GM11168 (cell line): ENCODE measurements around the gene PCGF1.

Experiments used
- in situ Hi-C: fragments of 300-500 bp; cut with MboI; formaldehyde crosslinking; loops from one replicate; pipeline ENCODE4 v1.12.0; 2022; ENCODE audit warnings: low sequenced_read_pairs; ENCODE audit not compliant: unreplicated experiment

PCGF1 gene

DNA sequence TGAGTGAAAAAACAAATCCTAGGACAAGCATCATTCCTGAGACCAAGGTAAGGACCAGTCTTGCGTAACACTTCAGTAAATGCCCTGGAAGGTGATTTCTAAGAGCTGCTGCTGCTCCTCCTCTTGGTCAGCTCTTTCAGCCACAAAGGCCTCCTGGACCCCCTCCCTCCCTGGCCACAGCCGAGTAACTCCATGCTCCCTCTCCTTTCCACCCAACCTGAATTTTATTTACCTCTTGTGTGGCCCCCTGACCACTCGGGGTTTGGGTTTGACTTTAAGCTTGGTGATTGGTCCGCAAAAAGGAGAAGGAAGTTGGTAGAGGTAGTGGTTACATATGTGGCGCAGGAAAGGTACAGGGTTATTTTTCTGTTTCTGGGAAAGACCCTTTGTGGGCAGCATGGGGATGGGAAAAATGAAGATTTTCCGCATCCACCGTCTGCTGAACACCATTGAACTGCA, 31.4 kb upstream of the PCGF1 start:
- in situ Hi-C loops = no loop called here

DNA sequence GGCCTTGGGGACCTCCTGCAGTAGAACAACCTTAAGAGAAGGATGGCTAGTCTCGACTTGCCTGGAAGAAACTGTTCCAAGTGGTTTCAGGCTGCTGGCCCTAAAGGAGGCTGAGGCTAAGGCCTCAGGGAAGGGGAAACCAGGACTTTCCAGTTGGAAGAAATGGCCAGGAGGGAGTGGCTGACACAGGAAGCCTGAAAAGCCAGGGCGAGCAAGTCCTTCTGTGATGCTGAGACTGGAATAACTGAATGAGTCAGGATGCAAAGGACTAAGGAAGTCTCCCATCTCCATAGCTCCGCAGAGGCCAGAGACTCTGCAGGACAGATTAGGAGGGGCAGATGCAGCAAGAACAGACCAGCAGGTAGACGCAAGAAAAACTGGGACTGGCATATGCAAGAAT, 29.6 kb upstream of the PCGF1 start:
- in situ Hi-C loops = no loop called here

DNA sequence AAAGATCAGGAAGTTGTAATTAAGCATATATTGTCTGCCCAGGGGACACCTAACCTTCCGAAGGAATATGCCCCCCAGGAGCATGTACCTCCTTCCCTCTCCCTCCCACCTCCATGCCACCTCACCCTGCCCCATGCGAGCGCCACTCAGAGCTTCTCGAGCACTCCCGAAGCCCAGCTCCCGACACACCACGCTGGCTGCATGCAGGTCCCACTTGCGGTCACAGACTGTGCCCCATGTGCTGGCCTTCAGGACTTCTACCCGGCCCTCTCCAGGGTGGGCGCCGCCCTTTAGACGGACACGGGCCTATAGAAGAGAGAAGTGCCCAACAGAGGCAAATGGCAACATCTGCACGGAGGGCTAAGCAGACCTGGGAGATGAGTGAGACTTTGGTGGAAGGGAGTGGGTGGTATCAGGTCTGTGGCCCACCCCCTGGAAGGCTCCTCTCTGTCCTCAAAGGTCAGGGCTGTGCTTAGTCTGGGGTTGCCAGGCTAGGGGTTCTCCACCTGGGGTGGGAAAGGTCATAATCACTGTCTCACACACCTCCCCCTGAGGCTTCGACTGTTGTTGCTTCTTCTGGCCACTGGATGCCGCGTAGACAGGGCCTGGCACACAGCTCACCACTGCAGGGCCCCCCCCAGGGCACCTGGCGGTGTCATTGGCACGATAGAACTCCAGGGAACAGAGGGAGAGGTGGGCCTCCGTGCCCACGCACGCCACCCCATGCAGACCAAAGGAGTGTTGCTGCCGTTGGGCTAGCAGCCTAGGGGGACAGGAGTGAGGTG, 28.9 kb upstream of the PCGF1 start:
- in situ Hi-C loops = no loop called here

DNA sequence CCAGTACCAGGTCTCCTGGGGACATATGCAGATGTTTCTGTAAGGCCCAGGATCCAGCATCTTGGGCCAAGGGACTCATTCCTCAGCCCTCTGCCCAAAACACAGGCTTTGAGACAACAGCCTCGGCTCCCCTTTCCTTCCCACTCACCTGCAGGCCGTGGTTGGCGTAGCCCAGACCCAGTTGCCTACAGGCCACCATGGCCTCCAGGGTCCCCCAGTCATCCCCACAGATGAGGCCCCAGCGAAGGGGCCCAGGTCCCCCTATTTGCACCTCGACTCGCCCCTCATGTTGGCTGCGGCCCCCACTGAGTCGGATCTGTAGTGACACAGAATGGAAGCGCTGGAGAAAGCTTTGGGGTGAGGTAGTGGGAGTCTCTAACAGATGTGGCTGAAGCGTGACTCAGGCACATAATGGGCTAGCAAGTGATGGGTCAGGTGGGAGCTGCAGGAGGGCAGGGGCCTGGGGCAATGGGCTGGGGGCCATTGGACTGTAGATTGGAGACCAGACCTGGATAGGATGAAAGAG, 28.0 kb upstream of the PCGF1 start:
- in situ Hi-C loops = no loop called here

DNA sequence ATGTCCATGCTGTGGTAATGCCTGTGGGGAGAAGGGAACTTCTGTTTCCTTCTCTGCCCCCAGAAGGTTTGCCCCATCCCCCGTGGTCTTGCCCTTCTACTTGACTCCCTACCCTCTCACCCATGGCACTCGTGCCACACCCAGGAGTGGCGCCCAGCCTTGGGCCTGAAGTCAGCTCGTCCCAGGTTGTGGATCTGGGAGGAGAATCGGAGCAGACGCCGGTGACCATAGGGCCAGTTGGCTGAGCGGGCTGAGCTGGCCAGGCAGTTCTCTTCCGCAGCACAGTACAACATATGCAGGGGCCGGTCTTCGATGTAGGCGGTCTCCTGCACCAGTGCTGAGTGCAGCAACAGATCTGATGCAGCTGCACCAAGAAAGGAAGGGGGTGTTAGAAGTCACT, 26.9 kb upstream of the PCGF1 start:
- in situ Hi-C loops = no loop called here

DNA sequence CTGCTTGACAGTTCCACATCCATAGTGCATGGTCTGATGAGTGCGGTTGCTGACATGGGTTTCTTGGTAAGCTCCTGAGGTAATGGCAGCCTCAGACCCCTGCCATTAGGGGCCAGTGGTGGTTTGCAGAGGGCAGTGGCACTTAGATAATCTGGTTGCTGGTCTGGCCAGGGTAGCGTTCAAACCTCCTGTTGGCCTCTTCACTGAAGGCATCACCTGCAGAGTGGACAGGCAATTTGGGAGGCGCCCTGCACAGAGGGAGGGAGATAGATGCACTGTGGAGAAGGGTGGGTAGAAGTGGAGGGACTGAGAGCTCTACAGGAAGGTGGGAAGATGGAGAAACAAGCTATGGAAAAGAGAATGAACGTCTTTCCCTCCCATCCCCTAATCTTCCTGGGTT, 26.0 kb upstream of the PCGF1 start:
- in situ Hi-C loops = no loop called here

DNA sequence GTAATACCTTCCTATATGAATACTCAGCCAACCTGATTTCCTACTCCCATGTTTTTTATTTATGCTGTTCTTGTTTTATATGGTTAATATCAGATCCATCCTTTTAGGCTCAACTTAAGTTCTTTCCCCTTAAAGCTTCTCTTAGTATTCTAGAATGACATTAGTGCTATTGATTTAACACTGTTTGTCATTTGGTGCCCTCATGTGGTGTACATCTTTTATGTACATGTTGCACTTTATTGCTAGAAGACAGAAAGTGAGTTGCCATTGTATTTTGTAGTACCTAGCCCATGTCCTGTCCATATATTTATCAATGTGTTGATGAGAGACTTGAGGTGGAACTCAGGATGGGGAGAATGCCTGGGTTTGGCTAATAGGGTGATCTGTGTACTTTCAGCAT, 24.7 kb upstream of the PCGF1 start:
- in situ Hi-C loops = no loop called here

DNA sequence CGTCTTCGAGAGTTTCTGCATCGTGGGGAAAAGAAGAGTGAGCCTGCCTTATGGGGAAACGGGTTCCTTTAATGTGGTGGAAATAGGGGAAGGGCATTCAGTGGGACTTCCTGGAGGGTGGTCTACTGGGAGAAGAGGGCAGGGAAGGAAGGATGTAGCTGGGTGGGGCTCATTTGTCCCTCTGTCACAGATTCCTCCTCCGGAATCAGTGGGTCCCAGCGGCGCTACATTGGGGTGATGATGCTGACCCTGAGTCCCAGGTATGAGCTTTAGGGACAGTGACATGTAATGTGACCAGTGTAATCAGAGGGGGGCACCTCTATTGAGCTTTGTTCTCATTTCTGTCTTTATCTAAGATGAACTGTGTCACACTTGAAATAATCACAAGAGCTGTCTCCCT, 24.2 kb upstream of the PCGF1 start:
- in situ Hi-C loops = no loop called here

DNA sequence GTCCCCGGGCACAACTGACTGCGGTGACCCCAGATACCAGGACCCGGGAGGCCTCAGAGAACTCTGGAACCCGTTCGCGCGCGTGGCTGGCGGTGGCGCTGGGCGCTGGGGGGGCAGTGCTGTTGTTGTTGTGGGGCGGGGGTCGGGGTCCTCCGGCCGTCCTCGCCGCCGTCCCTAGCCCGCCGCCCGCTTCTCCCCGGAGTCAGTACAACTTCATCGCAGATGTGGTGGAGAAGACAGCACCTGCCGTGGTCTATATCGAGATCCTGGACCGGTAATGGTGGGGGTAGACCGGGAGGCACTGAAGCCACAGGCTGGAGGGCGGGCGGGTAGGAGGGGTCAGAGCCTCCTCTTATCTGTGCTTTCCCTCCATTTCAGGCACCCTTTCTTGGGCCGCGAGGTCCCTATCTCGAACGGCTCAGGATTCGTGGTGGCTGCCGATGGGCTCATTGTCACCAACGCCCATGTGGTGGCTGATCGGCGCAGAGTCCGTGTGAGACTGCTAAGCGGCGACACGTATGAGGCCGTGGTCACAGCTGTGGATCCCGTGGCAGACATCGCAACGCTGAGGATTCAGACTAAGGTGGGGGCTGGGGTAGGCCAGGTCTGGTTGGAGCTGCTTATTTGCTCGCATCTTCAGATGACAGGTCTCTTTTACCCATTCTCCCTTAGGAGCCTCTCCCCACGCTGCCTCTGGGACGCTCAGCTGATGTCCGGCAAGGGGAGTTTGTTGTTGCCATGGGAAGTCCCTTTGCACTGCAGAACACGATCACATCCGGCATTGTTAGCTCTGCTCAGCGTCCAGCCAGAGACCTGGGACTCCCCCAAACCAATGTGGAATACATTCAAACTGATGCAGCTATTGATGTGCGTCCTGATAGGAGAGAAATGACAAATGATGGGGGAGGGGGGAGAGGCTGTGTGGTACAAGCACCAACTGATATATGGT, 23.0 kb upstream of the PCGF1 start:
- in situ Hi-C loops = no loop called here

DNA sequence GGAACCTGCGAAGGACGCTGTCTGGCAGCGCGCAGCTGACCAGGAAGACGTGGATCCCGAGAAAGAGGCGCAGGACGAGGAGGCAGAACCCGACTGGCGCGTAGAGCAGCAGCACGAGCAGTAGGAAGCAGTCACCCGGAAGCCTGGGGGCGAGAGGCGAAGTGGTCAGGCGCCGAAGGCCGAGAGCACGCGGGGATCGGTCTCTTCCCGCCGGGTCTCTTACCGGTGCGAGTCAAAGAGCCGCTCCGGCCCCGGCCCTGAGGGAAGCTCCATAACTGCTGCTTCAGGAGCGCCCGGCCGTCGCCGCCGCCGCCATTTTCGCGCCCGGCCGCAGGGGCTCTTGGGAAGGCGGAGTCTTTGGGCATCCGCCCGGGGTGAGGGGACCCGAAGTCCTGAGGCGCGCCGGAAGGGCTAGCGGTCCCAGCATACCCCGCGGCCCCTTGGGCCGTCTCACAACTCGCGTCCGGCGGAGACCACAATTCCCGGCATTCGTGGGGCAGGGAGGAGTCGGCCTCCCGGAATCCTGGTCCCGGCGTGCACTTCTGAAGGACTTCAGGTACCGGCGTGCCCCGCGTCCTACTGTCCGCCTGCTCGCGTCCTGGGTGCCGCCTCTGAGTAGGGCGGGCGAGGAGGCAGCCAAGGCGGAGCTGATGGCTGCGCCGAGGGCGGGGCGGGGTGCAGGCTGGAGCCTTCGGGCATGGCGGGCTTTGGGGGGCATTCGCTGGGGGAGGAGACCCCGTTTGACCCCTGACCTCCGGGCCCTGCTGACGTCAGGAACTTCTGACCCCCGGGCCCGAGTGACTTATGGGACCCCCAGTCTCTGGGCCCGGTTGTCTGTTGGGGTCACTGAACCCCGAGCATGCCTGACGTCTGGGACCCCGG, 22.1 kb upstream of the PCGF1 start, which contains the start of the genes AUP1 and HTRA2:
Gene AUP1 (minus strand): TSS at position 350 of the 882 bp plus-strand sequence. CDS start 77 bp downstream, at position 273.
Gene HTRA2 (plus strand): TSS at position 577 of the 882 bp plus-strand sequence. CDS start 74 bp downstream, at position 651.
- in situ Hi-C loops = no loop called here

DNA sequence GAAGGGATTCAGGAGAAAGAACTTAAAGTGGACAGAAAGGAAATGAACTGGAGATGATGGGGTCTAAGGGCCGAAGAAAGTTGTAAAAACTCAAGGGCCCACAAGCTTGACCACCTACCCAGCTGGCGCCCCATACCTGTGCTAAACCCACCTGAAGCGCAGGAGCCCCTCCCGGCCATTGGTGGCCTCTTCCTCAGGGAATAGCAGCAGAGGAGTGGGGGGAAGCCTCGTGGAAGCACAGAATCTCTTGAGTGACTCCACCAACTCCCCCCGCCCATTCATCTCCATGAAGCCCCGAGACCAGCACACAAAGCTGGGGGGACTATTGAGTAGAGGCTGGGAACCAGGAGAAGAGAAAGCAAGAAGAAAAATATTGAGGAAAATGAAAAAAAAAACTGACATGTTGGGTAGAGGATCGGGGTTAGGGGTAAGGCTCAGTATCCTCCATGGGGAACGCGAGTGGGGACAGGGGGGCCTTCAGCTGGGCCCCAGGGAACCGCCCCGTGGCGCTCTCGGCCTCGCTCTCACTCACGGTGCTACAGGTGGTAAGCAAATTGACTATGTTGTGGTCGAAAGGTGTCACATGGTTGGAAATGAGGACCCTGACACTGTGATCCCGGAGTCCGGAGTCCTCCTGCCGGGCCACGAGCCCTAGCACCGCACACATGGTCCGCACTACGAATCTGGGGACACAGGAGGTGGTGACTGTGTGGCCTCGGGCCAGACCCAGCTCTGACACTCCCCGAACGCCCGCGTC, 21.3 kb upstream of the PCGF1 start:
- in situ Hi-C loops = no loop called here

DNA sequence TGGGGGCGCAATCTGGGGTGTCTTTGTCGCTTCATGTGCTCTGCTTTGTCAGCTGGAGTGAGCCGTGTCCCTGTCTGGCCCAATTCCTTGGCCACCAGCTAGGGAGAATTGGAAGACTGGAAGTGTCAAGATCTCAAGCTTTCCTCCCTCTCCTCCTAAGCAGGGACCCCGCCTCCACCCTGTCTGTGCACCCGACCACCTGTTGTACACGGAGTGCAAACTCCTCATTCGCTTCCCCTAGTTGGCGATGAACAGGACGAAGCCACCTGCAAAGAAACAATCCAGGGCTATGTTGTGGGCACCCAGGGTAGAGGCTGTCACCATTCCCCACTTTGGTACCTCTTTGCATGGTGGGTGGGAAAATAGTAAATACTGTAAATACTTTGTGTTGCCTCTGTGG, 20.2 kb upstream of the PCGF1 start:
- in situ Hi-C loops = no loop called here

DNA sequence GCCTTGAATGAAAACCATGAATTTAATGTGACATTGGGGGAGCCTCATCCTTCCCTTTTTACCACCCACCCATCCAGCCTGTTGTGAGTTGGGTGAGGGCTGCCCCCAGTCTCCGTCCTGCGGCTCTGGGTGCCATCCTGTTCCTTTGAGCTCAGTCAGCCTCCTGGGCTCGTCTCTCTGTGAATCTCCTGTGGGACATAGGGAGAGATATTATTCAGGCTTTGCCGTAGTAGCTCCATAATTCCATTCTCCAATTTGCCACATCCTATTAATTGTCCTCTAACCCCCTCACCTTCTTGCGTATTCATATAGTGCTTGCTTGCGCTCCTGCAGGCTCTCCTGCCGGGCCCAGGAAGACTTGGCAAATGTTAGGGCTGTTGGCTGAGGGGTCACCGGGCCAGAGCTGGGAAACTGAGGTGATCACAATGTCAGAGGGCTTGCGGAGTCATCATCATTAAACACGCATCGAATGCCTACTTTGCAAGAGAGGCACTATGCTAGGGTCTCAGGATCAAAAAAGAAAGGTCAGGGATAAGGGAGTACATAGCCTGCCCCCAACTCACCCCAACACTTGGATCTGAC, 19.2 kb upstream of the PCGF1 start:
- in situ Hi-C loops = no loop called here

DNA sequence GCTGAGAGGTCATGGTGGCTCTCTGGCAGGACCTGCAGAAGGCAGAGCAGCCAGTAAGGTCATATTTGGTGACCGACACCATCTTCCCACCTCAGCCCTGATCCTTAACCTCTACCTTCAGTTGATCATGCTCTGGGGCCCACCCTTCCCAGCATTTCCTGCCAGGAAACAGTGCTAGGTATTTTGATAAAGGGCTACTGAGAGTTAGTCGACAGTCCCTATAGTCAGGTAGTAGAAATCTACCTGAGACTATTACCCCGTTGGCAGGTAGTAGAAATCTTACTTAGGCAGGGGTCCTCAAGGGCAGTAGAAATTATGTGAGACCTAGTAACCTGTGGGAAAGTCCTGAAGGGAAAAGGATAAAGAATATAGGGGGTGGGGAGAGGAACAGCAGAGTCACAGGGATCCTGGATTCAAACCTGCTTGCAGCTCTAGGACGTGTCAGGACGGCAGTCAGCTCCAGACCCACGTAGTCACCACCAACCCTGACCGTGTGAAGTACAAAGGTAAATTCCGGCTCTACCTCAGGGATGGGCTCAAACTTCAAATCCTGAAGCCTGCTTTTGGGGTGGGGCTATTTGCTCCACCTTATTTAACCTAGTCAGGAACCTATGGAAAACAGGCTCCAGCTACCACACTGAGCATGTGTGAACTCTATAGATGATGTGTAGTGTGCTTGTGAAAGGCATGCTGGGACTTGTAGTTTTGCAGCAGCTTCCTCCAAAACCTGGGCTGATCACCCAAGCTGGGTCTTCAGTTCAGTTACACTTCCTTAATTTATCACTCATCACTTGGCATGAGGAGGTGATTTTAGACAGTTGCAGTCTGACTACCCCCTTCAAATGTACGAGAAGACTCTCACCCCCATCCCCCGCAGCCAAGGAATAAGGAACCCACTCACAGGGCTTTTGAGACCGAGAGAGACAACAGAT, 18.5 kb upstream of the PCGF1 start, which contains the start of gene DQX1:
Gene DQX1 (minus strand): TSS at position 515 of the 932 bp plus-strand sequence. CDS start 502 bp downstream, at position 13.
- in situ Hi-C loops = no loop called here

DNA sequence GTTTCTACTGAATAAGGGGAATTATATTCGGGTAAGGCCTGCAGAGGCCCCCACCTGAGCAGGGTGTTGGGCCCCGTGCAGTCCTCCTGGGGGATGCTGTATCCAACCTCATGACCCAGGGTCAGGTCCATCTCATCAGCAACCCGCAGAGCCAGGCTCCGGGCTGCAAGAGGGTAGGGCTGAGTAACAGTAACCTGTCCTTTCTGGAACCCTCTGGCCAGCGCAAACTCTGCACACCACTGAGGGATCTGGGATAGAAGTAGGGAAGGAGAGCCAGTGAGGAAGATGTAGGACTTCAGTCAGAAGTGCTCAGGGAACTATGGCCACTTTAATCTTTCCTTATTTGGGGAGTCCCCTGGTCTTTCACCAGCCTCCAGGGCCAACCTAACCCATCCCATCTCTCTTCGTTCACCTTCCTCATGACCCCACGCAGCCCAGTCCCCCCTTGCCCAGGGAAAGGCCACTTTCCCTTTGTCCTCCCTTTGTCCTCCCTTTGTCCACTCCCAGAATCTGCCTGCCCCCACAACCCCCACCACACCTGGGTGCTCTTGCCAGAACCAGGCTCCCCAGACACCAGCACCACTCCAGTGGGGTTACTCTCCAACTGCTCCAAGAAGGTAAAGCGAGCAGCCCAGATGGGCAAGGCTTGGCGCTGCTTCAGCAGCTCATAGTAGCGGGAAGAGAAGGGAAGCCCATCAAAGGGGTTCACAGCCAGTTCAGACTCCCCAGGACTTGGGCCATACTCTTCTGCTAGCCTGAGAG, 17.6 kb upstream of the PCGF1 start:
- in situ Hi-C loops = no loop called here

DNA sequence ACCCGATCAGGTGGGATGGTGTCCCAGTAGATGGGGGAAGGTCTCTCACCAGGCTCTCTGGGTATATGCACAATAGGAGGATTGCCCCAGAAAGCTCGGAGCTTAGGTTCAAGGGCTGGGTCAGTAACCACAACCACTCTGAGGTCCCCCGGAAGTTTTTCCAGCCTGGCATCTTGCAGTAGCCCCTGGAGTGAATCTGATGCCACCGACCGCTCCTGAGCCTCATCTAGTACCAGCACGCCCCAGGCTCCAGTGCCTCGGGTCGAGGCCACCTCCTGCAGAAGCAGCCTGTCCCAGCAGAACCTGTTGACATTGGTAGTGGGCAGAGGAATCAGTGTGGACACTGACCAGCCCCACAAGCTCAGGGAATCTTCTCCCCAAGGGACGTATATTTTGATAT, 16.5 kb upstream of the PCGF1 start:
- in situ Hi-C loops = no loop called here

DNA sequence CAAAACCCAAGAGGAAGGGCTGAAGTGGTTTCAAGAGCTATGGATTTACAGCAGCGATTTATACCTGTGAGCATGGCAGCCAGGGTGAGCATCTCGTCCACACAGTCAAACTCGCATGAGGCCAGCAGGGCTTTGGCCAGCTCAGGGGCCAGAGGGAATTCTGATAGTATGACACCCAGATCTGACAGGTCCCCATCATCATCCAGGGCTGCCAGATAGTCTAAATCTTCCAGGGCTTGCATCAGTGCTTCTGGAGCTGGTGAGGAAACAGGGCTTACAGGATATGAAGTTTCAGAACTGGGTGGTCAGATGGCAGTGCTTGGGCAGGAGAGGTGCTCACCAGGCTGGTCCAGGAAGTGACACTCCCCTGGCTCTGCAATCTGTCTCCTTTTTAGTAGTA, 15.0 kb upstream of the PCGF1 start:
- in situ Hi-C loops = no loop called here
